ENCODE measurements around the gene CCKAR.

GRCh38 chr4:26491449-26492170 is 1.3 kb upstream of the CCKAR start:
- TF ChIP-seq CTCF (IDR thresholded peaks at IDR 0.05 in 4 of 5, conservative IDR thresholded peaks at IDR 0.05 in 1 of 5) (no peak), POLR2A (IDR thresholded peaks at IDR 0.05) (no peak)
